Hematopoietic multipotent progenitor cell treated with erythropoietin and hydrocortisone succinate and interleukin-3 and kit ligand, for 15 days (in vitro differentiated cells): ENCODE results near the gene GARNL3.

Experiments
- DNase-seq: peaks from one replicate; pipeline ENCODE4 v3.0.0-alpha.2; 2015; ENCODE audit warnings: low spot score

GARNL3 gene

GRCh38 chr9:127351182-127352166 is 86.9 kb downstream of the GARNL3 start:
- DNase-seq: no peak

- DNase-seq: no peak
Measured at GRCh38 chr9:127353882-127354281, 89.3 kb downstream of the GARNL3 start.

- no peak for DNase-seq
Measured at GRCh38 chr9:127356906-127357305, 92.3 kb downstream of the GARNL3 start.

GRCh38 chr9:127358023-127358535 is 93.5 kb downstream of the GARNL3 start:
- DNase-seq: no peak

- no peak for DNase-seq
Measured at GRCh38 chr9:127358770-127359169, 94.2 kb downstream of the GARNL3 start.

- no peak for DNase-seq
Measured at GRCh38 chr9:127360250-127360649, 95.7 kb downstream of the GARNL3 start.

- no peak for DNase-seq
Measured at GRCh38 chr9:127360829-127361228, 96.3 kb downstream of the GARNL3 start.

GRCh38 chr9:127361561-127361960 is 97.0 kb downstream of the GARNL3 start:
- DNase-seq: no peak

- no peak for DNase-seq
Measured at GRCh38 chr9:127362829-127363228, 98.3 kb downstream of the GARNL3 start.

- DNase-seq: no peak
Measured at GRCh38 chr9:127365461-127365860, 100.9 kb downstream of the GARNL3 start.

- DNase-seq: no peak
Measured at GRCh38 chr9:127366594-127366993, 102.0 kb downstream of the GARNL3 start.

- DNase-seq: no peak
Measured at GRCh38 chr9:127368852-127369402, 104.4 kb downstream of the GARNL3 start.

- DNase-seq: no peak
Measured at GRCh38 chr9:127369428-127369827, 104.9 kb downstream of the GARNL3 start.

GRCh38 chr9:127370147-127370579 is 105.6 kb downstream of the GARNL3 start:
- DNase-seq: no peak

GRCh38 chr9:127370672-127371648 is 106.4 kb downstream of the GARNL3 start:
- no peak for DNase-seq

- no peak for DNase-seq
Measured at GRCh38 chr9:127380479-127380878, 115.9 kb downstream of the GARNL3 start.

- DNase-seq: no peak
Measured at GRCh38 chr9:127382541-127382940, 118.0 kb downstream of the GARNL3 start.

GRCh38 chr9:127384016-127384730 is 119.6 kb downstream of the GARNL3 start:
- no peak for DNase-seq

- no peak for DNase-seq
Measured at GRCh38 chr9:127384901-127385300, 120.3 kb downstream of the GARNL3 start.

- no peak for DNase-seq
Measured at GRCh38 chr9:127386249-127386648, 121.7 kb downstream of the GARNL3 start.

- DNase-seq: no peak
Measured at GRCh38 chr9:127386981-127387380, 122.4 kb downstream of the GARNL3 start.
